ENCODE measurements around the gene ZNF100. TPM values are rescaled to one million over a fixed set of nuclear protein-coding genes. Genes with fewer than 3 reads are reported as not detected.
"Not testable (repeated sequence)": the region's sequence is repeated elsewhere in the genome, so short reads cannot be mapped to it uniquely, and the experiment has no call there.

Gene ZNF100
- polyA plus RNA-seq, 1 of the 3 experiments (the other 2 are of a cell fraction) = 1.1 TPM

DNA sequence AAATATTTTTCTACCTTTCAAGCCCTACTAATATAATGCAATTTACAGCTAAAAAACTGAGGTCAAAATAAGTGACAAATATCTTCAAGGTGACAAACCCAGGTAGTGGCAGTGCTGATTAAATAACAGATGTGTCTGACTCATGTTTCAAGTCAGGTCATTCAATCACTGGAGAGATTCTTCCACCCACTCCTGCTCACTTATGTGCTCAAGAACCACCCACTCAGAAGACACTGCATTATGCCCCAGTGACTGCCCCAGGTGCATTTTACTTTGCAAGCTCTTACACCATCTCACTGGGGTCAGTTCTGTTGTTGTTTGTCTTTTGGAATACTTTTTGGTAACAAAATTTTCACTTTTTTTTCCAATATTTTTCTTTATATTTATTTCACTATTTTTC is 2.2 kb downstream of the ZNF100 start:
- no peak overlapping the region for H3K9ac ChIP-seq
- TF ChIP-seq RCOR1 (IDR thresholded peaks at IDR 0.05; ENCODE audit: low read length) (no peak), FOXJ3 (CRISPR knock-in tag; IDR thresholded peaks at IDR 0.05) (no peak), FOSL2 (IDR thresholded peaks at IDR 0.05; ENCODE audit: borderline replicate concordance, low read depth) (no peak), POLR2AphosphoS5 (IDR thresholded peaks at IDR 0.05; ENCODE audit: low read depth, low read length) (no peak), JUND (IDR thresholded peaks at IDR 0.05) (no peak), SMC3 (IDR thresholded peaks at IDR 0.05; ENCODE audit: low read depth, low read length) (no peak)
- TF ChIP-seq, protein P1, sequence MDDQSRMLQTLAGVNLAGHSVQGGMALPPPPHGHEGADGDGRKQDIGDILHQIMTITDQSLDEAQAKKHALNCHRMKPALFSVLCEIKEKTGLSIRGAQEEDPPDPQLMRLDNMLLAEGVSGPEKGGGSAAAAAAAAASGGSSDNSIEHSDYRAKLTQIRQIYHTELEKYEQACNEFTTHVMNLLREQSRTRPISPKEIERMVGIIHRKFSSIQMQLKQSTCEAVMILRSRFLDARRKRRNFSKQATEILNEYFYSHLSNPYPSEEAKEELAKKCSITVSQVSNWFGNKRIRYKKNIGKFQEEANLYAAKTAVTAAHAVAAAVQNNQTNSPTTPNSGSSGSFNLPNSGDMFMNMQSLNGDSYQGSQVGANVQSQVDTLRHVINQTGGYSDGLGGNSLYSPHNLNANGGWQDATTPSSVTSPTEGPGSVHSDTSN (IDR thresholded peaks at IDR 0.05) = no peak
- DNase-seq = no peak

DNA sequence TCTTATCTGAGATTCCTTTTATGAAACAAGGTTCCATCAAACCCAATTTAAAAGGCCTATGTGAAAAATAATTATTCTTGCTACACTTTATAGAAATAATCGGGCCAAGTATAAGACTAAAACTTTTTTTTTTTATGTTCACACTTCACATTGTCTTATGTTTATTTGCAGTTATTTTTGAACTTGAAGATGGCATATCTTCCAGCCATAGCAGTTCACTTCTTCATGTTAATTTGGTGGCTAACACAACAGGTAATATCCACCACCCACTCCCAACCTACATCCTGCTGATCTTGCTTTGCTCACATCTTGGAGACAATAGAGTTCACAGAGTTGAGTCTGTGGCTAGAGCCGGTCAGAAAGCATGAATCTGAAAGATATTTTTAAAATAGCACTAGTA is 5.8 kb downstream of the ZNF100 start:
- H3K27me3 ChIP-seq (ENCODE audit: insufficient read depth); DNase-seq; H3K9me2 ChIP-seq; H4K20me1 ChIP-seq (ENCODE audit: insufficient read depth); H3K4me1 ChIP-seq (ENCODE audit: control insufficient read depth in 1 of 2, insufficient read depth in 2 of 2, low read depth in 1 of 2, low read length in 1 of 2); H3K4me3 ChIP-seq (ENCODE audit: low read depth in 2 of 2, low read length in 1 of 2); H3K9me3 ChIP-seq; H3K27ac ChIP-seq (ENCODE audit: low read depth in 2 of 2, low read length in 1 of 2); H3K9ac ChIP-seq; POLR2A ChIA-PET; H2AFZ ChIP-seq (ENCODE audit: low read depth); H3K4me2 ChIP-seq; H3F3A ChIP-seq (replicated peaks; ENCODE audit: insufficient read depth): not testable (repeated sequence)
- WGBS (ENCODE audit: low lambda C conversion rate) = 35% methylated on average over 2 of the region's 2 CpGs
- CTCF ChIA-PET = interaction anchor here (0.9 kb wide), 1 partner anchor 278 kb away, joined by 3 read pairs; no protein-coding TSS in a partner anchor
- H3K36me3 ChIP-seq (replicated peaks in 1 of 2; ENCODE audit: control insufficient read depth in 1 of 2, insufficient read depth in 2 of 2, low read length in 1 of 2) = peaks cover 11 to 62% of the 10 kb centered on the region in 2 experiments
- H3K79me2 ChIP-seq (ENCODE audit: insufficient read depth) = peaks cover 34% of the 10 kb centered on the region

More for the DNA sequence above, 2.2 kb downstream of the ZNF100 start:
- Histone ChIP-seq H2AFZ (ENCODE audit: low read depth) (no peak overlapping the region), H3K9me2 (no peaks in the 10 kb centered on the region), H3K27me3 (ENCODE audit: insufficient read depth) (no peaks in the 10 kb centered on the region), H3K36me3 (replicated peaks in 1 of 2; ENCODE audit: control insufficient read depth in 1 of 2, insufficient read depth in 2 of 2, low read length in 1 of 2) (peaks cover 11 to 49% of the 10 kb centered on the region in 2 experiments), H3K4me2 (no peak overlapping the region), H3K4me3 (ENCODE audit: low read depth in 2 of 2, low read length in 1 of 2) (no peak overlapping the region), H3K9me3 (no peaks in the 10 kb centered on the region), H3K4me1 (ENCODE audit: control insufficient read depth in 1 of 2, insufficient read depth in 2 of 2, low read depth in 1 of 2, low read length in 1 of 2) (no peaks in the 10 kb centered on the region; a peak in 1 of 4 replicates), H3K79me2 (ENCODE audit: insufficient read depth) (peaks cover 28% of the 10 kb centered on the region), H3F3A (replicated peaks; ENCODE audit: insufficient read depth) (no peaks in the 10 kb centered on the region), H3K27ac (ENCODE audit: low read depth in 2 of 2, low read length in 1 of 2) (no peak overlapping the region), H4K20me1 (ENCODE audit: insufficient read depth) (no peaks in the 10 kb centered on the region)
- ChIA-PET CTCF (interaction anchor here (1.2 kb wide), 1 partner anchor 71 kb away, joined by 3 read pairs; the partner anchor contains the start of gene ZNF43), POLR2A (no interaction called here)

DNA sequence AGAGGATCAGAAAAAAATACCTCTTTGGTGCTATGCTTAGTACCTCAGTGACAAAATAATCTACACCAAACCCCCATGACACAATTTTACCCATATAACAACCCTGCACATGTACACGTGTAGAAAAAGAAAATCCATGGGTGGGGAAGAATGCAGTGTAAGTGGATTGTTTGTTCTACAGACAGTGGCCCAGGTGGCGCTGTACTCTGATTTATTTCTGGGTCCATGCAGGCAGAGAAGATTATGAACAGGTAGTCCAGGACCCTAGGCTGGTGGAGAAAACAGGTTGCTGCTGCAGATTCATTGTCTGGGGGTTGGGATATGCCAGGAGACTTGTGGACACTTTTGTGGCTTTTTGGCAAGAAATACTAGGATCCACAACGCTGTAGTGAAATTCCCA is 9.1 kb downstream of the ZNF100 start:
- CTCF ChIA-PET = interaction anchor here (1.5 kb wide), 1 partner anchor 61 kb away, joined by 3 read pairs; no protein-coding TSS in a partner anchor
- Histone ChIP-seq H3K36me3 (replicated peaks in 1 of 2; ENCODE audit: control insufficient read depth in 1 of 2, insufficient read depth in 2 of 2, low read length in 1 of 2) (peaks cover 11 to 50% of the 10 kb centered on the region in 2 experiments), H4K20me1 (ENCODE audit: insufficient read depth) (no peaks in the 10 kb centered on the region), H3K4me2 (no peak overlapping the region), H3K9ac (no peak overlapping the region), H2AFZ (ENCODE audit: low read depth) (no peak overlapping the region), H3K79me2 (ENCODE audit: insufficient read depth) (peaks cover 29% of the 10 kb centered on the region; the same call in 1 of the 2 replicates), H3K27ac (ENCODE audit: low read depth in 2 of 2, low read length in 1 of 2) (no peak overlapping the region), H3K4me1 (ENCODE audit: control insufficient read depth in 1 of 2, insufficient read depth in 2 of 2, low read depth in 1 of 2, low read length in 1 of 2) (no peaks in the 10 kb centered on the region), H3K9me2 (no peaks in the 10 kb centered on the region), H3K27me3 (ENCODE audit: insufficient read depth) (no peaks in the 10 kb centered on the region), H3F3A (replicated peaks; ENCODE audit: insufficient read depth) (no peaks in the 10 kb centered on the region), H3K4me3 (ENCODE audit: low read depth in 2 of 2, low read length in 1 of 2) (no peak overlapping the region), H3K9me3 (no peaks in the 10 kb centered on the region)
- POLR2A ChIA-PET = no interaction called here
- no peak for DNase-seq
- 81% methylated on average over 3 of the region's 3 CpGs for WGBS (ENCODE audit: low lambda C conversion rate)
- TF ChIP-seq ELF1 (IDR thresholded peaks at IDR 0.05) = no peak

DNA sequence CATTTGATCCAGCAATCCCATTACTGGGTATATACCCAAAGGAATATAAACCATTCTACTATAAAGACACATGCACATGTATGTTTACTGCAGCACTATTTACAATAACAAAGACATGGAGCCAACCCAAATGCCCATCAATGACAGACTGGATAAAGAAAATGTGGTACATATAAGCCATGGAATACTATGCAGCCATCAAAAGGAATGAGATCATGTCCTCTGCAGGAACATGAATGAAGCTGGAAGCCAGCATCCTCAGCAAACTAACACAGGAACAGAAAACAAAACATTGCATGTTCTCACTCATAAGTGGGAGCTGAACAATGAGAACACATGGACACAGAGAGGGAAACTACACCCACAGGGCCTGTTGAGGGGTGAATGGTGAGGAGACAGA is 11.8 kb downstream of the ZNF100 start:
- DNase-seq; H3K9ac ChIP-seq; POLR2A ChIA-PET; H3K27ac ChIP-seq (ENCODE audit: low read depth in 2 of 2, low read length in 1 of 2); H2AFZ ChIP-seq (ENCODE audit: low read depth); H3K4me2 ChIP-seq; H3K27me3 ChIP-seq (ENCODE audit: insufficient read depth); H3K4me1 ChIP-seq (ENCODE audit: control insufficient read depth in 1 of 2, insufficient read depth in 2 of 2, low read depth in 1 of 2, low read length in 1 of 2); H3K9me3 ChIP-seq; H3F3A ChIP-seq (replicated peaks; ENCODE audit: insufficient read depth); H3K4me3 ChIP-seq (ENCODE audit: low read depth in 2 of 2, low read length in 1 of 2); H4K20me1 ChIP-seq (ENCODE audit: insufficient read depth); H3K9me2 ChIP-seq; CTCF ChIA-PET: not testable (repeated sequence)
- peaks cover 32% of the 10 kb centered on the region; the same call in 1 of the 2 replicates for H3K79me2 ChIP-seq (ENCODE audit: insufficient read depth)
- H3K36me3 ChIP-seq (replicated peaks in 1 of 2; ENCODE audit: control insufficient read depth in 1 of 2, insufficient read depth in 2 of 2, low read length in 1 of 2) = peaks cover 0 to 44% of the 10 kb centered on the region in 2 experiments

Data from SK-N-SH (cell line).